HG03342 (cell line): ENCODE measurements around the gene SMC4.
"Not testable (repeated sequence)": the region's sequence is repeated elsewhere in the genome, so short reads cannot be mapped to it uniquely, and the experiment has no call there.

Experiments used
- ATAC-seq: cut with Tn5 transposase; IDR thresholded peaks from one replicate; pipeline ENCODE4 v1.9.1; 2021; ENCODE audit warnings: mild to moderate bottlenecking, moderate library complexity; ENCODE audit not compliant: unreplicated experiment

SMC4 gene

GRCh38 chr3:160399125-160400029 lies at the start of gene SMC4, which contains the start of gene IFT80:
Gene SMC4 (plus strand): TSS chr3:160399650. CDS start chr3:160400827, 1,177 bp downstream.
Gene IFT80 (minus strand): TSS chr3:160399225. CDS start chr3:160384600, 14,625 bp downstream.
- ATAC-seq: peak; percentile 91

GRCh38 chr3:160355826-160356225 lies 43.6 kb upstream of the SMC4 start:
- ATAC-seq: no peak

DNA sequence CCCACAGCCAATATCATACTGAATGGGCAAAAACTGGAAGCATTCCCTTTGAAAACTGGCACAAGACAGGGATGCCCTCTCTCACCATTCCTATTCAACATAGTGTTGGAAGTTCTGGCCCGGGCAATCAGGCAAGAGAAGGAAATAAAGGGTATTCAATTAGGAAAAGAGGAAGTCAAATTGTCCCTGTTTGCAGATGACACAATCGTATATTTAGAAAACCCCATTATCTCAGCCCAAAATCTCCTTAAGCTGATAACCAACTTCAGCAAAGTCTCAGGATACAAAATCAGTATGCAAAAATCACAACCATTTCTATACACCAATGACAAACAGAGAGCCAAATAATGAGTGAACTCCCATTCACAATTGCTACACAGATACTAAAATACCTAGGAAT lies 36.6 kb upstream of the SMC4 start:
- ATAC-seq: not testable (repeated sequence)

- no peak for ATAC-seq
These were observed 33.5 kb upstream of the SMC4 start for GRCh38 chr3:160365869-160366522.

DNA sequence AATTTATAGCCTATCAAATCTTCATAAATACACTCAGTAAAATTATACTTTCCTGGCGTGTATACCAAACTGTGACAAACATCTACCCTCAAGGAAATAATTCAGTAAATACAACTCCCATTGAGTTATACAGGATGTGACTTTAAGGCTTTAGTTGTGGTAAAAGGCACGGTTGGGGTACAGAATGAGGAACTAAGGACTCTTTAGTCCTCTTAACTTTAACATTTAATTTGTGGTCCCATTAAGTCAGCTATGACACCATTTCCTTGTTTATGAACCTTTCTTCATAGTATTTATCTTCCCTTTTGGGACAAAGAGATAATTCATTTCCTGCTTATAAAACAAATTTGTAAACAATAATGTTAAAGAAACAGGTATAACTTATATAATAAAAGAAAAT lies 30.6 kb upstream of the SMC4 start:
- peak; percentile 94 for ATAC-seq

GRCh38 chr3:160369784-160370183 lies 29.7 kb upstream of the SMC4 start:
- no peak for ATAC-seq

GRCh38 chr3:160370987-160371857 lies 28.2 kb upstream of the SMC4 start:
- no peak for ATAC-seq

GRCh38 chr3:160372780-160373179 lies 26.7 kb upstream of the SMC4 start:
- ATAC-seq: no peak

GRCh38 chr3:160373655-160374054 lies 25.8 kb upstream of the SMC4 start:
- ATAC-seq: no peak

DNA sequence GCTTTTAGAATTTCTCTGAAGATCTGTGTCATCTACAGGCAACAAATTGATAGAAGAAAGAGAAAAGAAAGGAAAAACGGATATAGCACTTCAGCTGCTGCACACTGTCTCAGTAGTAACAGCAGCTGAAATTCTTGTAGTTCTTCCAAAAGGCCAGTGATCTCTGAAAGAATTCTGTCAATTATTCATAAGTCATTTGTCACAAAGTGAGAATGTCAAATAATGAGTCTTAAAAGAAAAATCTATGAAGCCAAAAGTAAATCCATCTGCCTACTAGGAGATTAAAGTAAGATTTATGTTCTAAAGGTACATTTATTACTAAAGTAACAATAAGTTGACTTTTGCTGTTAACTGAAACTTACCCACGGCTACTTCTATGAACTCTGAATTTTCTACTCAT lies 25.0 kb upstream of the SMC4 start:
- ATAC-seq: no peak

- ATAC-seq: no peak
These were observed 24.5 kb upstream of the SMC4 start for GRCh38 chr3:160374925-160375324.

DNA sequence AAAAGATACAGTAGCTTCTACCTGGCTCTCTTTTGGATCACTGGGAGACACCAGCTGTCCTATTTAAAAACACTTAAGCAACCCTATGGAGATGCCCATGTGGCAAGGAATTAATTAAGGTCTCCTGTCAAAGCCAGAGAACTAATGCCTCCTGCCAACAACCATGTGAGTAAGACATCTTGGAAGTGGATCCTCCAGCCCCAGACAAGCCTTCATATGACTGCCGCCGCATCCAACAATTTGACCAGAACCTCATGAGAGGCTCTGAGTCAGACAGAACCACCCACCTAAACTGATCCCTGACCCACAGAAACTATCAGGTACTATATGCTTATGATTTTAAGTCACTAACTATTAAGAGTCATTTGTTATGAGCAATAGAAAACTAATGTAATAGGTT lies 22.8 kb upstream of the SMC4 start:
- no peak for ATAC-seq

- no peak for ATAC-seq
These were observed 20.9 kb upstream of the SMC4 start for GRCh38 chr3:160378331-160379109.

DNA sequence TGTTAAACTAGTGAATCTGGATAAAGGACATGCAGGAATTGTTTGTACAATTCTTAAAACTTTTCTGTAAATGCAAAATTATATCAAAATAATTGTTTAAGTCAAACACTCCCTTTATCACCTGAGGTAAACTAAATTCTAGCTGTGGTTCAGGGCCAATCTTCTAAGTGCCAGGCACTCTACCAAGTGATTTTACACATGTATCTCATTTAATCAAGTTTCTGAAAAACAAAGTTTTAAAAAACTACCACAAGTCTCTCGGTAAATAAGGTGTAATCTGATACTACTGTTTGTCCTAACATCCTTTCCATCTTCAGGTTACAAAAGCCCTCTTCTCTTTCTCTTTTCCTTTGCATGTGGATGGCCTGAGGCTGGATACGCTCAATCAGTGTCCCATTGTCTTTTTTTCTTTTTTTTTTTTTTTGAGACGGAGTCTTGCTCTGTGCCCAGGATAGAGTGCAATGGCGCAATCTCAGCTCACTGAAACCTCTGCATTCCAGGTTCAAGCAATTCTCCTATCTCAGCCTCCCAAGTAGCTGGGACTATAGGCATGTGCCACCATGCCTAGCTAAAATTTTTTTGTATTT lies 19.7 kb upstream of the SMC4 start:
- no peak for ATAC-seq

DNA sequence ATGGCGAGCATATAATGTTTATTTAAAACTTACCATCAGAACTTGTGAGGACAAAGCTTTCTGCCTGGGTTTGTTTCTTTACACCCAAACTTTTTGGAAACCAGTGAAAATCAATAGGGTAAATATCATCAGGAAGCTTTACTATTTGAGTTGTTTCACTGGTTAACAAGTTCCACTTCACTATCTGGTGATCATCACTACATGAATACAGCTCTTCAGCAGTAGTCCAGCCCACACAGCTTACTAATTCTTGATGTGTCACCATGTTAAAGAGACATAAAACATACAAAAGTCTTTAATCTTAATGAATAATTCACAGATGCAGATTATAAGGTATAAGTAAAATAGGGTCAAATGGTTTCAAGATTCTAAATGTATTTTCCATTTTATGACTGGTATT lies 18.0 kb upstream of the SMC4 start:
- ATAC-seq: no peak

GRCh38 chr3:160384639-160385318 lies 14.7 kb upstream of the SMC4 start:
- ATAC-seq: no peak

GRCh38 chr3:160390565-160391138 lies 8.8 kb upstream of the SMC4 start:
- ATAC-seq: no peak

- ATAC-seq: no peak
These were observed 6.7 kb upstream of the SMC4 start for GRCh38 chr3:160392798-160393197.
